Lower leg skin (tissue), 3 donors: Measurements from ENCODE around the gene PPP2R5E.

Source experiments
- CTCF ChIP-seq, 3 donors: fragments of 450-650 bp; IDR thresholded peaks; one replicate each; pipeline ENCODE4 v1.5.1; 2016; ENCODE audit warnings: antibody characterized with exemption in 3 of 3, mild to moderate bottlenecking in 3 of 3, moderate library complexity in 2 of 3
- POLR2A ChIP-seq, 2 donors: fragments of 450-650 bp; IDR thresholded peaks; one replicate each; pipeline ENCODE4 v1.6.1; 2016 to 2017; ENCODE audit warnings: antibody characterized with exemption in 2 of 2, mild to moderate bottlenecking in 1 of 2, moderate library complexity in 1 of 2

DNA sequence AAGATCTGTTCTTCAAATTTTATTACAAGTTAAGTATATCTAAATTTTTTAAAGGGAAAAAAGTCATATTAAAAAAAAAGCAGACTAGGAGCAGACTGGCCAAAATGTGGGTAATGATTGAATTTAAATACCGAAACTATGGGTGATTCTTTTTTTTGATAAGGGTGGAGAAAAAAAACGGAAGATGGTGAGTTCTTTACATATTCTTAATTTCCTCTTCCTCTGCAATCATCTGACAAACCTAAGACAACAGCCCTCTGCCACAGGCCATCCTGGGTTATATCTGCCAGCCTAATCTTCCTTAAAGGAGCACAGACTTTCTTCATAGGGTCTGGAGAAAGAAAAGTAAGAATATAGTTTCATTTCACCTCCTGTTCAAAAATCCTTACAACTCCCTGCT, 108.0 kb downstream of the PPP2R5E start:
- TF ChIP-seq CTCF (IDR thresholded peaks at IDR 0.05) (no peak), POLR2A (IDR thresholded peaks at IDR 0.05) (no peak)
